HEK293 (cell line): Measurements from ENCODE around the gene BNC1.

Experiments
- HOXA7 ChIP-seq: sonication (generic); formaldehyde crosslinking; IDR thresholded peaks from 2 replicates; pipeline ENCODE4 v1.8.1; 2022; ENCODE audit warnings: missing genetic modification reagents, borderline replicate concordance
- OSR2 ChIP-seq: fragments of 450-650 bp; formaldehyde crosslinking; IDR thresholded peaks from 2 replicates; pipeline ENCODE4 v1.5.1; 2016; ENCODE audit warnings: missing biosample characterization, missing genetic modification characterization
- TRIM28 ChIP-seq: IDR thresholded peaks from 2 replicates; pipeline ENCODE4 v1.6.1; 2011; ENCODE audit warnings: low read length, control low read depth, borderline replicate concordance
- ZNF112 ChIP-seq: fragments of 450-650 bp; formaldehyde crosslinking; IDR thresholded peaks from 2 replicates; pipeline ENCODE4 v1.5.0; 2017; ENCODE audit warnings: missing biosample characterization, missing genetic modification characterization
- ZNF274 ChIP-seq, 2 experiments: fragments of 200-500 bp in 1 of 2; fragments of 450-650 bp in 1 of 2; sonication (Bioruptor generic) in 1 of 2; formaldehyde crosslinking in 1 of 2; IDR thresholded peaks; 2 replicates each; pipeline versions ENCODE4 v1.5.1 to v1.6.1; 2014 to 2016; ENCODE audit warnings: borderline replicate concordance in 1 of 2, inconsistent platforms in 1 of 2, low read length in 1 of 2, missing biosample characterization in 1 of 2, missing genetic modification characterization in 1 of 2
- ZNF335 ChIP-seq: fragments of 450-650 bp; formaldehyde crosslinking; conservative IDR thresholded peaks from 2 replicates; pipeline ENCODE4 v1.5.1; 2016; ENCODE audit warnings: missing biosample characterization, missing genetic modification characterization
- ZNF416 ChIP-seq: fragments of 450-650 bp; formaldehyde crosslinking; IDR thresholded peaks from 2 replicates; pipeline ENCODE4 v1.5.1; 2016; ENCODE audit warnings: missing biosample characterization, missing genetic modification characterization
- ZNF670 ChIP-seq: fragments of 450-650 bp; formaldehyde crosslinking; IDR thresholded peaks from 2 replicates; pipeline ENCODE4 v1.5.1; 2016; ENCODE audit warnings: missing biosample characterization, missing genetic modification characterization, low read depth
- TF ChIP-seq, protein P1 (sequence below): fragments of 450-650 bp; formaldehyde crosslinking; IDR thresholded peaks from 2 replicates; pipeline ENCODE4 v1.5.1; 2016; ENCODE audit warnings: missing biosample characterization, missing genetic modification characterization
- TF ChIP-seq, protein P2 (sequence below): fragments of 450-650 bp; formaldehyde crosslinking; IDR thresholded peaks from 2 replicates; pipeline ENCODE4 v1.5.1; 2016; ENCODE audit warnings: missing biosample characterization, missing genetic modification characterization, borderline replicate concordance
- TF ChIP-seq, protein P3 (sequence below): fragments of 450-650 bp; formaldehyde crosslinking; conservative IDR thresholded peaks from 2 replicates; pipeline ENCODE4 v1.5.1; 2016; ENCODE audit warnings: low read depth, missing biosample characterization, missing genetic modification characterization

DNA sequence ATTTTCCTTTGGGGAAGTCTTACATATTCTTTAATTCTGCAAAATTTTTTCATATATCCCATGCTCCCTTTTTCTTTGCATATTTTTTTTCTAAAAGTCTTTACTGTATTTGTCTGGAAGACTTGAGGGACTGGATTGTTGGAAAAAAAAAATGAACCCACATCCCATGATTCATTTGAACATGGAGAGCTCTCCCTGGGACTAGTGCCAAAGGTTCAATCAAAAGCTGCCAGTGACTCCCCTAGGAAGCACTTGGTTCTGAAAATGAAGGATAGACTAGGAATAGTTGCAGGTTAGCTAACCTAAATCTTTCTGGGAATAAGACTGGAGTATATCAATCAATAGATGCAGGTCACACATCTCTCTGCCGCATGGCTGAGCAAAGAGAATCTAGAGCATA lies 16.4 kb upstream of the BNC1 start:
- TF ChIP-seq, protein P1, sequence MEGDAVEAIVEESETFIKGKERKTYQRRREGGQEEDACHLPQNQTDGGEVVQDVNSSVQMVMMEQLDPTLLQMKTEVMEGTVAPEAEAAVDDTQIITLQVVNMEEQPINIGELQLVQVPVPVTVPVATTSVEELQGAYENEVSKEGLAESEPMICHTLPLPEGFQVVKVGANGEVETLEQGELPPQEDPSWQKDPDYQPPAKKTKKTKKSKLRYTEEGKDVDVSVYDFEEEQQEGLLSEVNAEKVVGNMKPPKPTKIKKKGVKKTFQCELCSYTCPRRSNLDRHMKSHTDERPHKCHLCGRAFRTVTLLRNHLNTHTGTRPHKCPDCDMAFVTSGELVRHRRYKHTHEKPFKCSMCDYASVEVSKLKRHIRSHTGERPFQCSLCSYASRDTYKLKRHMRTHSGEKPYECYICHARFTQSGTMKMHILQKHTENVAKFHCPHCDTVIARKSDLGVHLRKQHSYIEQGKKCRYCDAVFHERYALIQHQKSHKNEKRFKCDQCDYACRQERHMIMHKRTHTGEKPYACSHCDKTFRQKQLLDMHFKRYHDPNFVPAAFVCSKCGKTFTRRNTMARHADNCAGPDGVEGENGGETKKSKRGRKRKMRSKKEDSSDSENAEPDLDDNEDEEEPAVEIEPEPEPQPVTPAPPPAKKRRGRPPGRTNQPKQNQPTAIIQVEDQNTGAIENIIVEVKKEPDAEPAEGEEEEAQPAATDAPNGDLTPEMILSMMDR (tag by site-specific recombination), result no peak
- TF ChIP-seq HOXA7 (CRISPR knock-in tag) (no peak), OSR2 (no peak), ZNF274 (IDR thresholded peaks at IDR 0.05; ENCODE audit: low read length) (no peak), ZNF274 (tag by site-specific recombination; IDR thresholded peaks at IDR 0.05; ENCODE audit: borderline replicate concordance) (no peak), ZNF335 (tag by site-specific recombination) (no peak), ZNF670 (no peak), TRIM28 (no peak), ZNF416 (tag by site-specific recombination) (no peak), ZNF112 (tag by site-specific recombination) (no peak)
- TF ChIP-seq, protein P2, sequence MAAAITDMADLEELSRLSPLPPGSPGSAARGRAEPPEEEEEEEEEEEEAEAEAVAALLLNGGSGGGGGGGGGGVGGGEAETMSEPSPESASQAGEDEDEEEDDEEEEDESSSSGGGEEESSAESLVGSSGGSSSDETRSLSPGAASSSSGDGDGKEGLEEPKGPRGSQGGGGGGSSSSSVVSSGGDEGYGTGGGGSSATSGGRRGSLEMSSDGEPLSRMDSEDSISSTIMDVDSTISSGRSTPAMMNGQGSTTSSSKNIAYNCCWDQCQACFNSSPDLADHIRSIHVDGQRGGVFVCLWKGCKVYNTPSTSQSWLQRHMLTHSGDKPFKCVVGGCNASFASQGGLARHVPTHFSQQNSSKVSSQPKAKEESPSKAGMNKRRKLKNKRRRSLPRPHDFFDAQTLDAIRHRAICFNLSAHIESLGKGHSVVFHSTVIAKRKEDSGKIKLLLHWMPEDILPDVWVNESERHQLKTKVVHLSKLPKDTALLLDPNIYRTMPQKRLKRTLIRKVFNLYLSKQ (tag by site-specific recombination), result no peak
- TF ChIP-seq, protein P3, sequence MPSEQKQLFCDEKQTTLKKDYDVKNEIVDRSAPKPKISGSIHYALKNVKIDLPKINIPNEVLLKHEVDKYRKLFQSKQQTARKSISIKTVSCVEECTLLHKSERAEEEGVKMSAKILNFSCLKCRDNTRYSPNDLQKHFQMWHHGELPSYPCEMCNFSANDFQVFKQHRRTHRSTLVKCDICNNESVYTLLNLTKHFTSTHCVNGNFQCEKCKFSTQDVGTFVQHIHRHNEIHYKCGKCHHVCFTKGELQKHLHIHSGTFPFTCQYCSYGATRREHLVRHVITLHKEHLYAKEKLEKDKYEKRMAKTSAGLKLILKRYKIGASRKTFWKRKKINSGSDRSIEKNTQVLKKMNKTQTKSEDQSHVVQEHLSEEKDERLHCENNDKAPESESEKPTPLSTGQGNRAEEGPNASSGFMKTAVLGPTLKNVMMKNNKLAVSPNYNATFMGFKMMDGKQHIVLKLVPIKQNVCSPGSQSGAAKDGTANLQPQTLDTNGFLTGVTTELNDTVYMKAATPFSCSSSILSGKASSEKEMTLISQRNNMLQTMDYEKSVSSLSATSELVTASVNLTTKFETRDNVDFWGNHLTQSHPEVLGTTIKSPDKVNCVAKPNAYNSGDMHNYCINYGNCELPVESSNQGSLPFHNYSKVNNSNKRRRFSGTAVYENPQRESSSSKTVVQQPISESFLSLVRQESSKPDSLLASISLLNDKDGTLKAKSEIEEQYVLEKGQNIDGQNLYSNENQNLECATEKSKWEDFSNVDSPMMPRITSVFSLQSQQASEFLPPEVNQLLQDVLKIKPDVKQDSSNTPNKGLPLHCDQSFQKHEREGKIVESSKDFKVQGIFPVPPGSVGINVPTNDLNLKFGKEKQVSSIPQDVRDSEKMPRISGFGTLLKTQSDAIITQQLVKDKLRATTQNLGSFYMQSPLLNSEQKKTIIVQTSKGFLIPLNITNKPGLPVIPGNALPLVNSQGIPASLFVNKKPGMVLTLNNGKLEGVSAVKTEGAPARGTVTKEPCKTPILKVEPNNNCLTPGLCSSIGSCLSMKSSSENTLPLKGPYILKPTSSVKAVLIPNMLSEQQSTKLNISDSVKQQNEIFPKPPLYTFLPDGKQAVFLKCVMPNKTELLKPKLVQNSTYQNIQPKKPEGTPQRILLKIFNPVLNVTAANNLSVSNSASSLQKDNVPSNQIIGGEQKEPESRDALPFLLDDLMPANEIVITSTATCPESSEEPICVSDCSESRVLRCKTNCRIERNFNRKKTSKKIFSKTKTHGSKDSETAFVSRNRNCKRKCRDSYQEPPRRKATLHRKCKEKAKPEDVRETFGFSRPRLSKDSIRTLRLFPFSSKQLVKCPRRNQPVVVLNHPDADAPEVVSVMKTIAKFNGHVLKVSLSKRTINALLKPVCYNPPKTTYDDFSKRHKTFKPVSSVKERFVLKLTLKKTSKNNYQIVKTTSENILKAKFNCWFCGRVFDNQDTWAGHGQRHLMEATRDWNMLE (tag by site-specific recombination), result no peak
